ENCODE measurements around the gene IRF1.

Gene IRF1

DNA sequence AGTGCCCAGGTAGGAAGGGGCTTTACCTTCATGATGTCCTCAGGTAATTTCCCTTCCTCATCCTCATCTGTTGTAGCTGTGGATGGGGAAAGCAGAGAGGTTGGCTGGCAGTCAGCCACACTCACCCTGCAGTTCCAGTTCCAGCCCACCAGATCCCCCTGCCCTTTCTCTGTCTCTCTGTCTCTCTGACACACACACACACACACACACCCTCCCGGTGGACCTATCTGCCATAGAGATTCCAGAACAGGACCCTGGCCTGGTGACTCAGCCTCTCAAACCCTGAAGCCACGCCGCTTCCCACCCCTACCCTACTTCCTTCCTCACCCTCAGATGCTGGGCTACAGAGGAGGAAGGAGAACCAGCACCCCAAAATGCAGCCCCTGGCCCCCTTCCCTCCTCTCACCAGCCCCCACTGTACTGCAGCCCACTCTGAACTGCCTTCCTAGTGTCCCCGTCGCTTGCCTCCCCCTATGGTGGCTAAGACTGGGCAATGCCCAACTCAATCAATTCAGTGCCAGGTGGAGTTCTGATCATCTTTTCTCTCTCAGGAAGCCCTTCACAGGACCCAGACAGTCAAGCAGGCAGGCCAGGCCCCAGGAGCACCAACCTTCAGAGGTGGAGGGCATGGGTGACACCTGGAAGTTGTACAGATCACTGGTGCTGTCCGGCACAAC, 4.8 kb downstream of the IRF1 start:
- DNase-seq: peak; percentile 33

DNA sequence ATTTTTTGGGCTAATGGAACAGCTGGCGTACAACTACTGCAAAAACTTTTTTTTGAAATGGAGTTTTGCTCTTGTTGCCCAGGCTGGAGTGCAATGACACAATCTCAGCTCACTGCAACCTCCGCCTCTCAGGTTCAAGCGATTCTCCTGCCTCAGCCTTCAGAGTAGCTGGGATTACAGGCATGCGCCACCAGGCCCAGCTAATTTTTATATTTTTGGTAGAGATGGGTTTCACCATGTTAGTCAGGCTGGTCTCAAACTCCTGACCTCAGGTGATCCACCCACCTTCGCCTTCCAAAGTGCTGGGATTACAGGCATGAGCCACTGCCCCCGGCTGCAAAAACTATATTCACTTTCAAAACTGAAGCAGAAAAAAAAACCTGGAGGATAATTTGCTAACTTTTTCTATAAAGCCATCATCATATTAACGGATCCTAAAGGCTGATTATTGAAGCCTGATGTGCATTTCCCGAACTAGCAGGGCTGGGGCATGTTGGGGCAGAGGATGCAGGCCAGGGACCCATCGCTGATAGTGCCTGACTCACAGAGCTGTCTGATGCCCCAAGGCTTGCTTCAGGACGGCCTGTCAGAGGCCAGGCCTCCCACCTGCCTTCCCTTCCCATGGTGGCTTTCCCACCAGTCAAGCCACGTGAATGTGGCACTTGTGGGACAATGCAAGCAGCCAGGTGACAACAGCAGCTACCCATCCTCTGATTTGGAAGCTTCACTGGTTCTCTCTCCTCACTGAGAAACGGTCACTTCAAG, 5.5 kb downstream of the IRF1 start:
- DNase-seq: peak; percentile 33

DNA sequence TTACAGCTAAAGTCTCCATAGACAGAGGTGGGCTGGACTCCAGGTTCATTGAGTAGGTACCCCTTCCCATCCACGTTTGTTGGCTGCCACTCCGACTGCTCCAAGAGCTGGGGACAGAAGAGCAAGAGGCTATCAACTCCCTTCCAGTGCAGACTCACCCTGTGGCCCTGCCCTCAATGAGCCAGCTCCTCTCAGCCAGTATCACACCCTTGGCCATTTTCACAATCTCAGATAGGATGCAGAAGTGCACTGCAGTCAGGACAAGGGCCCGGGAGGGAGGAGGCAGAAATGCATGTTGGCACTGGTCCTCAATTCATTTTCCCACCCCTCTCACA, 6.2 kb downstream of the IRF1 start:
- DNase-seq: no peak

DNA sequence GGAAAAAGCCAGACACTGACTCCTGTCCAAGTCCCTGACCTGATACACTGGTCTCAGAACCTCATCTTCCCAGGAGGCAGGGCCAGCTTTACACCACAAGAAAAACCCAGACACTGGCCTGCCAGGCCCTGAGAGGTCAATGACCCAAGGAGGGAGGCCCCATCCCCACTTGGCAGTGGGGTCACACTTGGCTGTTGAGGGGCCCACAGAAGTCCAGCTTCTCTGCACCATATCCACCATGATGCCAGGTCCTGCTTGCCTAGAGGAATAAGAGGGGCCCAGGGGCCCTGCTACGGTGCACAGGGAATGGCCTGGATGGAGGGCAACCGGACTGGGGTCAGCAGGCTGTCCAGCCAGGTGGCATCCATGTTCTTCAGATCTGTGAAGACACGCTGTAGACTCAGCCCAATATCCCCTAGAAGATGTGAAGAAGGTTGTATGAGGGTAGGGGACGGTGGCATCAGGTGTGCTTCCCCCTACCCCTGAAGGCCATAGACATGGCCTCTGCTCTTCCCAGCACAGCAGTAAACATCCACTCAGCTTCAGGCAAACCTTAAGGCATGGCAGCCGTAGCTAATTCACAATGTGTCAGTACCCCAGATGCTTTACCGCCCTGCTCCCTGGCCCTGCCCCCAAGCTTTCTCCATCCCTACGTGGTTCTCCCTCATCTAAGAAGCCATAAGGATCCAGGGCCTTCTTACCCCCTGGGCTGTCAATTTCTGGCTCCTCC, 6.7 kb downstream of the IRF1 start:
- DNase-seq: peak; percentile 28

GRCh38 chr5:132483101-132483500, 7.5 kb downstream of the IRF1 start:
- peak; percentile 12 for DNase-seq

DNA sequence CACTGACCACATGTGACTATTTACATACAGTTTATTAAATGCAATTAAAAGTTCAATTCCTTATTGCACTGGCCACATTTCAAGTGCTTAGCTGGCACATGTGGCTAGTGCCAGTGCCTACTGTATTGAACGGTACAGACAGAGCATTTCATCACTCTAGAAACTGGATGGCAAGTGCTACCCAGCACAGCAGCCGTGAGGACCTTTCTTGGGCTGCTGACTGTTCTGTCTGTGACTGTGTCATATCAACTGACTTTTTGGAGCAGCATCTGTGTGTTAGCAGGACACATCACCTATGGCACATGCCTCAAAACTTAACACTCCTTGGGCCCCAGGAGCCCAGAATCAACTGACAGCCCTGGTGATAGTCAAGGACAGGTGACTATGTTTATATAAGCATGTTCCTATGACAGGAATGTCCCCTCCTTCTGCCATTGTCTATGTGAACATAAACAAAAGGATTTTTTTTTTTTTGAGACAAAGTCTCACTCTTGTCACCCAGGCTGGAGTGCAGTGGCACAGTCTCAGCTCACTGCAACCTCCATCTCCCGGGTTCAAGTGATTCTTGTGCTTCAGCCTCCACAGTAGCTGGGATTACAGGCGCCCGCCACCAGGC, 8.9 kb downstream of the IRF1 start:
- DNase-seq: no peak

DNA sequence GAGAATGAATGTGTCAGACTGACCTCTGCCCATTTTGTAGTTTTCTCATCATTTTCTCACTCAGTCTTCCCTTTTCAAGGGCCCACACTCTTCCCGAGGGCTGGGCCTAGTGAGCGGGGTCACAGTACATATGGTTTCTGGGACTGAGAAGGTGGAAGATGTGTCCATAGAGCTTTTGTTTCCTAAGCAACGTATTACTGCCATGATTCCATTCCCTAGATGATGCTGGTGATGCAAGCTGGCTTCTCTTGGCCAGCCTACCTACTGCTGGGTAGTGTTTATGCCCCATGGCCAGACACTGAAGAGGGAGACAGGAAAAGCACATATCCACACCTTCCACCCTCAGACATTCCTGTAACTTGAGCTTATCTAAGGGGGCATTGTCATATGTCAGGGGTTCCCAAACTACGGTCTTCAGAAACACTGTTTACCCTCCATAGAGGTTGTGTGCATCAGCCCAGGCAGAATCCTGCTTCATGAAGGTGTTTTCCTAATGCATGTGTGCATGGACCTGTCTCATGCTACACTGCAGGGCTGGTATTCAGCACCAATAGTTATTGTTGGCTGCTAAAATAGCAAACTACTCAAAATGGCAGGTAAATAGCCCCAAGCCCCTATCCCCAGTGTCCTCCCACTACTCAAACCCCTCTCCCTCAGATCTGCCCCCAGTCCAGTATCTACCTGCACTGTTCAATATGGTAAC, 9.5 kb downstream of the IRF1 start:
- no peak for DNase-seq

DNA sequence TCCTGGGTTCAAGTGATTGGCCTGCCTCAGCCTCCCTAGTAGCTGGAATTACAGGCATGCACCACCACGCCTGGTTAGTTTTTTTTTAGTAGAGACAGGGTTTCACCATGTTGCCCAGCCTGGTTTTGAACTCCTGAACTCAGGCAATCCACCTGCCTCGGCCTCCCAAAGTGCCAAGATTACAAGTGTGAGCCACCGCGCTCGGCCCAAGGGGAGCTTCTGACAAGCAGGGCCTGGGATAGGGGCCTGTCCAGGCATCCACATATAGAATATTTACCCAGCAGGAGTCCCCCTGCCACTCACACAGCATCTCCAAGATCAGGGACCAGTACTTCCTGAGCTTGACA, 10.1 kb downstream of the IRF1 start:
- no peak for DNase-seq

- DNase-seq: no peak
Measured at GRCh38 chr5:132480042-132480441, 10.5 kb downstream of the IRF1 start.

- no peak for DNase-seq
Measured at GRCh38 chr5:132479111-132479951, 11.2 kb downstream of the IRF1 start.

GRCh38 chr5:132478366-132478871, 12.2 kb downstream of the IRF1 start:
- DNase-seq: no peak

DNA sequence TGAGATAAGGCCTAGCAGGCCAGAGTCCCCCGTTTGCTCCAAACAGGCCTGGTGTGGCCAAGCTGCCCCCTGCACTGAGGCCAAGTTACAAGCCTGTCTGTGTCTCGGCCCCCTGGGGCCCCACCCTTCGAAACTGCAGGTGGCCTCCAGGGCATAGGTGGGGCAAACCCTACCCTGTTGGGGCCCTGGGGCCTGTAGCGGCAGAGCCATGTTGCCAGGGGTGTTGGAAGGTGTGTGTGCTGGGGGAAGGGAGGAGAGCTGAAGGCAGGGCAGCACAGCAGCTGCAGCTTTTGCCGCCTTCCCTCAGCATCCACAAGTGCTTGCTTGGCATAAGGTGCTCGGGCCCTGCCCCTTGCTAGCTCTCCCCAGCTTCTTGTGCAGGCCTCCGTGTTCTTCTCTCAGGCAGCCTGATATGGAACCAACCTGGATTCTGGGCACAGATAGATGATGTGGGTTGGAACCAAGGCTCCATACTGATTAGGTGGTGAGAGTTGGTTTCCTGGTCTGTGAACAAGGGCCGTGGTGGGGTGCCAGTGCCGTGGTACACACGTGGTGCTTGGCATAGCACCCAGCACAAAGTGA, 12.7 kb downstream of the IRF1 start:
- no peak for DNase-seq

DNA sequence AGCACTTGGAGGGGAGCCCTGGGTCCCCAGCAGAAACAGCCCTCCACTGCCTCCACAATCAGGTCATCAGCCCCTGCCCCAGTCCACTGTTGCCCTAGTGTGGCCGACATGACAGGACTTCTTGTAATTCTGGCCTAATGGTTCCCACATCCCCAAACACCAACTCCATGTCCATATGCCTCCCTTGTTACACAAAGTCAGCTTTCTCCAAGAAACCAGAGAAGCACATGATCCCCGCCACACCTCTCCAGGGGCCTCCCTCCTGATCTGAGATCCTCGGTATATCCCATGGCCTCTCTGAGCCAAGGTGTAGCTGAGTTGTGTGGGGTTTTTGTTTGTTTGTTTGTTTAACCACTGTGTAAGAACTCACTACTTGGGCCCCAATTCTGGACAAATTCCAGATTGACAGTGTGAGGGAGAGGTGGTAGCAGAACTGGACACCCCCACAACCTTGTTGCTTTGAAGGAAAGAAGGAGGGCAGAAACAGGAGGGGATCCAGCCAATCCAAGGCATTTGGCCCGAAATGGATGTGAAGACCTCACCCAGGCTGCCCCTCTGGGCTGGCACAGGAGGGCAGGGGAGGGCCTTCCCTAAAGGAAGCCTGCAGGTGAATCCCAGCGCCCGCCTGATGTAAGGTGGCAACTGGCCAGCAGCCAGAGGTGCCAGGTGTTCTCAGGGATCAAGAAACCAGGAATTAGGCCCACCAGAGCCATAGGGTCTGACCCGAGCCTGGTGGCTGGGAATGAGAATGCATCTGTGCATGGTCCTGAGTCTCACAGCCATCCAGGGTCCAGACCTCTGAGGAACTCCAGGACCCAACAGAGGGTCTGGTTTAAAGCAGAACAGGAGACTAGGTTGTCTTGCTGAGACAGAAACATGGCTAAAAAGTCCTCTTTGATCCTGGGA, 13.4 kb downstream of the IRF1 start:
- DNase-seq: no peak

- DNase-seq: no peak
Measured at GRCh38 chr5:132475987-132476875, 14.3 kb downstream of the IRF1 start.

GRCh38 chr5:132475497-132475882, 15.1 kb downstream of the IRF1 start:
- DNase-seq: no peak

DNA sequence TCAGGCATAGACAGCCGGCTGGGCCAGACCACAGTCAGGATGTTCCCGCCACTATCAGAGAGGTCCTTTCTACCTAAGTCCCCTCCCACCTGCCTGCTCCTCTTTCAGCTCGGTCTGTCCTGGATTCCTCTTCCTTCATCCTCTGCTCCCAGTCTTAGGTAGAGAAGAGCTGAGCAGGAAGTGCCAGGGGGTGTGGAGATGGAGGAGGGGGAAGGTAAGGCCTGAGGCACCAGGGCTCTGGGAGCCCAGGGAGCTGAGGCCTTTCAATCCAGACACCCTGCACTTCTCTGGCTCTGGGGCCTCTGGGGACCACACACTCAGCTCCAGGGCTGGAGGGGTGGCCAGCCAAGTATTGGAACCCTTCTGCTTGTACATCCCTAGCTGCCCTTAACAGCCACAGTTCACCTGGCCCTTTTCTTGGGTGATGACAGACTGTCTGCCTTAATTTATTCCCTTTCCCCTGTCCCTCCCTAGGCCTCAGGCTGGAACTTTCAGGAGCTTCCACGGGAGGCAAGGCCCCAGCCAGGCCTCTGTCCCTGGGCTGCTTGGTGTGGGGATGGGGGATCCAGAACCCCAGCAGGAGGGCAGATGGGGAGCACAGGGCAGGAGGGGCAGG, 15.6 kb downstream of the IRF1 start:
- peak; percentile 39 for DNase-seq

- no peak for DNase-seq
Measured at GRCh38 chr5:132474131-132474723, 16.3 kb downstream of the IRF1 start.

DNA sequence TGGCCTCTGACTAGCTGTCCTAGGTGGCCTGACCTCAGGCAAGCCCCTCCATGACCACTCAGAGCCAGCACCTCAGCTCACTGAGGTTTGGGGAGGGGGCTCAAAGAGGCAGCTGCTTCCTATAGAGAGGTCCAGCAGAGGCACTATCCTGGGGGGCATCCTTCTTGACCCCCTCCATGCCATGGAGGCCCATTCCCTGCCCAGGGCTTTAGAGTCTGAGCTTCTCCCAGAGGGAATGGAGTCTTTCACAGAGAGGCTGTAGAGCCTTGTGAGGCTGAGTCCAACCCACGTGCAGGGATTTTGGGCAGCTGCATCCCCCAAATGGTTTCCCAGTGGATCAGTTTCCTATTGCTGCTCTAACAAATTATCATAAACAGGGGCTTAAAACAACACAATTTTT, 16.9 kb downstream of the IRF1 start:
- peak; percentile 32 for DNase-seq
